GM21737 (cell line): Measurements from ENCODE around the gene TMEM184A.
"Not testable (repeated sequence)": the region's sequence is repeated elsewhere in the genome, so short reads cannot be mapped to it uniquely, and the experiment has no call there.

Source experiments
- ATAC-seq: cut with Tn5 transposase; IDR thresholded peaks from one replicate; pipeline ENCODE4 v1.9.1; 2021; ENCODE audit warnings: mild to moderate bottlenecking, moderate library complexity; ENCODE audit not compliant: unreplicated experiment

The TMEM184A gene

DNA sequence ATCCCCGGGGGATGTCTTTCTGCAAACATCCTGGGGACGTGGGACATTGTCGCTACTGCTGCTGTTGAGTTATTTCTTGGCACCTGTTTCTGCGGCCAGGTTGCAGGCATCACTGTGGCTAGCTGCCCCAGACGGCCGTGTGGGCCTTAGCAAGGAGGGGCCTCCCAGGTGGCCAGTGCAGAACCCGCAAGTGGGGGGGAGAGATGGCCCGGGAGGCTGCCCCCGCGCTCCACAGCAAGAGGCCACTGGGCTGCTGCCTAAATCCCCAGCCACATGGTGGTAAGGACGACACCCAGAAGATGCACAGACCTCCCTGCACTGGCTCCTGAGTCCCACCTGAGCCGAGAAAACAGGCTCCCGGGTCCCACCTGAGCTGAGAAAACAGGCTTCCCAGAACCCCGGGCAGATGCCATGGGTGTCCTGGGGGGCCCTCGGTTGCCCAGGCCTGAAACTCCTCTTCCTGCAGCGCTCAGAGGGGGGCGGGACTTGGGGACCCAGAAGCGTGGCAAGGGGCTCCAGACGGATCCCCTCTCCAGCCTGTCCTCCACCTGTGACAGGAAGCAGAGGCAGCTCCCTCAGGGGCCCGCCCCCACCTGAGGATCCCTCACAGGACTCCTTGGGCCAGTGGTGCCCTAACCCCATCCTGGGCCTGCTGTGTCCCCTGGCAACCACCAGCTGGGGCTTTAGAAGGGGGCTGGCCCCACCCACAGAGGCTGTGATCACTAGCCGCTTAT lies 26.5 kb downstream of the TMEM184A start:
- ATAC-seq: no peak

DNA sequence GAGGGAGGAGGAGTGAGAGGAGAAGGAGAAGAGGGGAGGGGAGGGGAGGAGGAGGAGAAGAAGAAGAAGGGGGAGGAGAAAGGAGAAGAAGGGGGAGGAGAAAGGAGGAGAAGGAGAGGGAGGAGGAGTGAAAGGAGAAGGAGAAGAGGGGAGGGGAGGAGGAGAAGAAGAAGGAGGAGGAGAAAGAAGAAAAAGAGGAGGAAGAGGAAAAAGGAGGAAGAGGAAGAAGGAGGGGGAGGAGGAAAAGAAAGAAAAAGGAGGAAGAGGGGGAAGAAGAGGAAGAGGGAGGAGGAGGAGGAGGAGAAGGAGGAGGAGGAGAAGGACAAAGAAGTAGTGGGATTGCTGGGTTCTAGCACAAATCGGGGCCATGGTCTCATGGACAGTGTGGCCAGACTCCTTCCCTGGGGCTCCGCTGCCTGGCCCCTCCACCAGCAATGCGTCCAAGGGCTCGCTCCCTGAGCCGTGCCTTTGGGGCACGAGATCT lies 29.7 kb downstream of the TMEM184A start:
- no peak for ATAC-seq

DNA sequence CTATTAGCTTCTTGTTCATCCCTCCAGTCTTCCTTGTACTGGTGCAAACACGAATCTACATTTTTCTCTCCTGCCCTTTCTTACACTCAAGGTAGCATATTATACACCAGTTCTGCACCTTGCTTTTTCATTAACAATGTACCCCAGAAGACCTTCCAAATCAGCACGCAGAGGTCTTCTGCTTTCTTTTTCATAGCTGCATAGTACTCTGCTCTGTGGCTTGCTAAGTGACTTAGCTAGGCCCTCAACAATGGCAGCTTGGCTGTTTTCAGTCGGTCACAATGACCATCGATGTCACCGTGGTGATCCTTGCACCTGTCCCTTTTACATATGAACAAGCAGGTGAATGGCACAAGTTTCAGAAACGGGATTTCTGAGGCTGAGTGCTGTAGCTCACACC lies 30.6 kb downstream of the TMEM184A start:
- no peak for ATAC-seq

DNA sequence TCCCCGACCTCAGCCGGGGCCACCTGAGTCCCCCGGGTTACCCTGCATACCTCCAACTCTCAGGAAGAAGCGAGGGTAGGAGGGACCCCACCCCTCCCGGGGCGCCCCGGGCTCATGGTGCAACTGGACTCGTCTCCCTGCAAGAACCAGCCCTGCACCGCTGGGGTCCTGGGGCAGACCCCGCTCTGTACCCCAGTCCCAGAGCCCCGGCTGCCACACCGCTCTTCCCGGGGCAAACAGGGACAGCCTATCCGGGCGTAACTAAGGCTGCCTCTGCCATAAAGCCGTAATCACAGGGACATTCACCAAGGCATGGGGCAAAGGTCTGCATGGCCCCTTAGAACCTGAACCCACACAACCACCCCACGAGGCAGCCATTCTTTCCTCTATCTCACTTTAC lies 32.2 kb downstream of the TMEM184A start:
- no peak for ATAC-seq

DNA sequence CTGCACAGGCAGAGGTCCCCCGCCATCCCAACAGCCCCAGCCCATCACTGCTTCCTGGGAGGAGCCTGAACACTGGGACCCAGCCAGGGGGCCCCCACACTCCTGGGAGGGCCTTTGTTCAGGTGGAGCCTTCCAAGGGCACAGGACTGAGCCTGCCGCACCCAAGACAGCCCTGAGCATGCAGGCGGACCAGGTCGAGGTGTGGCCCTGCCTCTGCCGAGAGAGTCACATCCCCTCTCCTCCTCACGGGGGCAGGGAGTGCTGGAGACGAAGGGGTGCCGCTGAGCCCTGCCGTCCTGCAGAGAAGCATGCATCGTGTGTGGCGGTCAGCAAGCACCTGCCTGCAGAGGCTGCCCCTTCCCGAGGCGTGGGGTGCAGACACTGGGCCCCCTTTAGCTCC lies 32.8 kb downstream of the TMEM184A start:
- ATAC-seq: no peak

DNA sequence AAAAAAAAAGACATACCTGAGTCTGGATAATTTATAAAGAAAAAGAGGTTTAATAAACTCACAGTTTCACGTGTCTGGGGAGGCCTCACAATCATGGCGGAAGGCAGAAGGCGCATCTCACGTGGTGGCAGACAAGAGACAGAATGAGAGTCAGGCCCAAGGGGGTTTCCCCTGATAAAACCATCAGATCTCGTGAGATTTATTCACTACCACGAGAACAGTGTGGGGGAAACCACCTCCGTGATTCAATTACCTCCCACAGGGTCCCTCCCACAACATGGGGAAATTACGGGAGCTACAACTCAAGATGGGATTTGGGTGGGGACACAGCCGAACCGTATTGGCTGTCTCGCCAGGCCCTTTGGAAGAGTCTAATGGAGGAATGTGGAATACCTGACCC lies 34.5 kb downstream of the TMEM184A start:
- ATAC-seq: no peak

DNA sequence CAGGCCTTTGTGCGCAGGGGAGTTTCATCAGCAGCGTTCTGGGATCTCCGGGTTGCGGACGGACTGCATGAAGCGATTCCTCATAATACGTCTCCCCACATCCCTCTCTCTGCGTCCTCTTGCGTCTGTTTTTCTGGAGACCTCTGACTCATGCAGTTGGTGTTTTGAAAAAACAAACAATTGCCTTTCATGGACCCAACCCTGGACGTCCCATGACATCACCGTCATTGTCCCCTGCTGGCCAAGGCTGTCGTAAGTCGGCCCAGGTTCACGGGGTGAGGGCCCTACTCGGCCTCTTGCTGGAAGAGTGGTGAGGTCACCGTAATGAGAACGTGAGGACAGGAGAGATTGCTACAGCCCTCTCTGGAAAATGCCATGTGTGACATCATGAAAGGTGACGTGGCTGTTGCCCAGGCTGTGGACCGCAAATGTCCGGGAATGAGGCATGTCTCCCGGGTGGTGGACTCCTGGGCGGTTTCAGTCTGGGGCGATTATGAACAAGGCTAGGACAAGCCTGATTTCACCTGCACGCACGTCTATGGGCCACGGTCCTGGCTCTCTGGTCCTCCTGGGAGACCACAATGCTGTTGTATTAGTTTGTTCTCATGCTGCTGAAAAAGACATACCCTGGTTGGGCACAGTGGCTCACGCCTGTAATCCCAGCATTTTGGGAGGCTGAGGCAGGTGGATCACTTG lies 35.3 kb downstream of the TMEM184A start:
- no peak for ATAC-seq

DNA sequence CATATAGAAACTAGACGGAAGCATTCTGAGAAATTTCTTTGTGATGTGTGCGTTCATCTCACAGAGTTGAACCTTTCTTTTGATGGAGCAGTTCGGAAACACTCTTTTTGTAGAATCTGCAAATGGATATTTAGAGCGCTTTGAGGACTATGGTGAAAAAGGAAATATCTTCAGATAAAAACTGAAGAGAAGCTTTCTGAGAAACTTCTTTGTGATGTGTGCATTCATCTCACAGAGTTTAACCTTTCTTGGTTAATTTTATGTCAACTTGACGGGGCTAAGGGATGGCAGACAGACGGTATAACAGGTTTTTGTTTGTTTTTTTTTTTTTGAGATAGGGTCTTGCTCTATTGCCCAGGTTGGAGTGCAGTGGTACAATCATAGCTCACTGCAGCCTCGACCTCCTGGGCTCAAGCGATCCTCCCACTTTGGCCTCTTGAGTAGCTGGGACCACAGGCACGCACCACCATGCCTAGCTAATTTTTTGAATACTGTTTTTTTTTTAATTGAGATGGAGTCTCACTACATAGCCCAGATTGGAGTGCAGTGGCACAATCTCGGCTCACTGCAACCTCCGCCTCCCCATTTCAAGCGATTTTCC lies 36.6 kb downstream of the TMEM184A start:
- not testable (repeated sequence) for ATAC-seq

DNA sequence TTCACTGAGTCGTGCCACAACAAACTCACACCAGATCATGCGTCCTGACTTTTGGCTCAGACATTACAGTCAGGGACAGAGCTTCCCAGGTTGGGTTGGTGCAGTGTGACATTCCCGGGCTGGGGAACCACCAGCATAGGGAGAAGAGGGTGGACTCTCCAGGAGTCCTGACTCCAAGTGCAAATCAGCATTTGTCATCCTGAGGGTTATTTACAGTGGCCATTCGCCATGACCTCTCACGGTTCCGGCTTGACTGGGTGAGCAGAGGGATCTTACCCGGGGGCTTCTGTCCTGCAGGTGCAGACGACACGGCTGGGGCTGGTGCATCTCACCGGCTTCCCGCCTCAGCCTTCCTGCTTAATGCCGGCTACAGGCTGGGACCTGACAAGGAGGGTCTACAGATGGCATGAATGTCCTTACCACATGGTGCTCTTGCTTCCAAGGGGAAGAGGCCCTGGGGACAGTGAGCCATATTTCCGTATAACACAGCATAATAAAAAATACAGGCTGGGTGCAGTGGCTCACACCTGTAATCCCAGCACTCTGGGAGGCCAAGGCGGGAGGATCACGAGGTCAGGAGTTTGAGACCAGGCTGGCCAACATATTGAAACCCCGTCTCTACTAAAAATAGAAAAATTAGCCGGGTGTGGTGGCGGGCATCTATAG lies 39.3 kb downstream of the TMEM184A start:
- no peak for ATAC-seq

DNA sequence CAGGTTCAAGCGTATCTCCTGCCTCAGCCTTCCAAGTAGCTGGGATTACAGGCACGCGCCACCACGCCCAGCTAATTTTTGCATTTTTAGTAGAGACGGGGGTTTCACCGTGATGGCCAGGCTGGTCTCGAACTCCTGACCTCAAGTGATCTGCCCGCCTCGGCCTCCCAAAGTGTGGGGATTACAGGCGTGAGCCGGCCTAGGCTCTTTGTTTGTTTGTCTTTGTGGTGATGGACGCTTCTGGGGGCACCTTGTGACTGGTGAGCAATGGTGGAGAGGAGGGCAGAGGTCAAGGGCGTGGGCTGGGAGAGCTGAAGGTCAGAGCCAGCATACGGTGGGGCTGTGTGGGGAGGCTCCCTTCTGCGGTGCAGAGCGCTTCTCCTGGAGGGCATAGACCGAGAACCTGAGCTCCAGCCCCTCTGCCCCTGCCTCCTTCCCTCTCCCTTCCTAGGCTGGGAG lies 40.5 kb downstream of the TMEM184A start:
- not testable (repeated sequence) for ATAC-seq

DNA sequence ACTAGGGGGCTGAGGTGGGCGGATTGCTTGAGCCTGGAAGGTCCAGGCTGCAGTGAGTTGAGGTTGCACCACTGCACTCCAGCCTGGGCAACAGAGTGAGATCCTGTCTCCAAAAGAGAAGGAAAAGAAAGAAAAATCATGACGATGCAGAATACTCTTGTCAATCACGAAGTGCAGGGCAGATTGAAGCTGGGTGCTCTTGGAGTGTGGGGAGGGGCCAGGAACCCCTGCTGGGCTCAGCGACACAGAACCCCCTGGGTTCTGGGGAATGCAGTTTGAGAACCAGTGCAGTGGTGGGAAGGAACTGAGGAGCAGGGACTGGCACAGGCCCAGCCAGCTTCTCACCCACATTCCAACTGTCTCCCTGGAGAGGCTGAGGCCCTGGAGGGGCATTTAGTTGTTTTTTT lies 41.0 kb downstream of the TMEM184A start:
- ATAC-seq: no peak

DNA sequence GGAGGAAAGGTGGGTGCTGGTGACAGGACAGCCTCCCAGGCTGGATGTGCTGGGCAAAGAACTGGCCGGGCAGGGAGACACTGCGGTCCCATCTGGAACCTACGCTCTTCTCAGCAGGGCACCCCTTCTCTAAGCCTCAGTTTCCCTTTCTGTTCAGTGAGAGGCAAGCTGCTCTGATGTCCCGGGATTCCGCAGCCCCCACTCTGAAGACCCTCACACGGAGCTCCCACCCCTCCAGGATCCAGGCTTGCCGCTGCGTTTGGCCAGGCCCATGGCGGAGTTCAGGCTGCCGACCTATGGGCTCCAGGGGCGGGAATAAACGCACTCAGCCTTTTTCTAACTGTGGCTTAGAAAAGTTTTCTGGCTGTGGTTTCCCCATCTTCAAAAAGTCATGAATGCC lies 41.6 kb downstream of the TMEM184A start:
- ATAC-seq: no peak

DNA sequence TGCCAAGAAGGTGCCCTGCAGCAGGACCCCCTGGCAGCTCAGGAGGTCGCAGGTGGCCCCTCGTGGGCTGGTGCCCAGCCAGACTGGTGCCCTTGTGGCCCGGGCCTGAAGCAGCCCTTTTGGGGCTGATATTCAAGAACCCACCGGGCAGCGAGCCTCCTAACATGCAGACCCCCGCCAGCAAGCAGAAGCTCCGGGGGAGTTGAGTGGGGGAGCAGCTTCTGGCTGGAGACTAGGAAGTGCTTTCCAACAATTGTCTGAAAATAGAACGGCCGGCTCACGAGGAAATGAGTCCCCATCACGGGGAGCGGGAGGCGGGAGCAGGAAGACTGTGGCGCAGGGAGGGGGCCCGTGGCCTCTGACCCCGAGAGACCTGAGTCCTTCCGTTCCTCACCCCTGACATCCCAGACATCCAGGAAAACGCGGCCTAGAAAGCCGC lies 42.3 kb downstream of the TMEM184A start:
- ATAC-seq: no peak

DNA sequence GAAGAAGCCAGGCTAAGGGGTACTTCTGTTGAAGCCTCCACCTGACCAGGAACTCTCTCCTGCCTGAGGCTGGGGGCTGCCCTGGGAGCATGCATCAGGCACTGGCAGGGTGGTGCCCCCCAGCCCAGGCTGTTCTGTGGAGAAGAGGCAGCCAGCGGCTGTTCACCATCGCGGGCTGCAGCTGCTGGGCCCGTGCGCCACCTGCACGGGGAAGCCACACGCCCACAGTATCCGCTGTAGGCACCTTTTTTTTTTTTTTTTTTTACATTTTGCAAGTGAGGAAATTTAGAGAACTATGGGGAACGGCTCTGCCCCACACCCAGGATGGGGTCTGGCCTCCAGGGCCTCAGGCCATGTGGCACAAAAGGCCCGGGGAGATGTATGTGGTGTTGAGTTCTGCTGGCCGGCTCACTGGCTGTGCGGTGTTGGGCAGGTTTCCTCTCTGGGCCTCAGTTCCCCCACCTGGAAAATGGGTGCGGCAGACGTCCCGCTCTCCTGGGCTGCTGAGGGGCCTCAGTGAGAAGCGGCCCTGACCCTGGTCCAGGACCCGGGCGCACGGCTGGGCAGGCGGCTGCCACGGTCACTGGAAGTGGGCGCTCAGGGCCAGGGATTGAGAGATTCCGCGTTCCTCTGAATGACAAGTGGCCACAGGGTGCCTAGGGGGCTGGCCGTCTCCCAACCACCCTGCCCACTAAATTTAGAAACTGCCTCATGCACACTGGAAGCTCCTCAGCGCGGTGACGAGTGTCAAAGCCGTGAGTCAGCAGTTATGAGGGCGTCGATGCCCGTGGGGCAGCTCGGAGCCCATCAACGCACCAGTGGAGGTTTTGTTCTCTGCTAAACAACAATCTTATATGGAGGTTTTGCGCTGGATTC lies 43.0 kb downstream of the TMEM184A start:
- ATAC-seq: no peak

DNA sequence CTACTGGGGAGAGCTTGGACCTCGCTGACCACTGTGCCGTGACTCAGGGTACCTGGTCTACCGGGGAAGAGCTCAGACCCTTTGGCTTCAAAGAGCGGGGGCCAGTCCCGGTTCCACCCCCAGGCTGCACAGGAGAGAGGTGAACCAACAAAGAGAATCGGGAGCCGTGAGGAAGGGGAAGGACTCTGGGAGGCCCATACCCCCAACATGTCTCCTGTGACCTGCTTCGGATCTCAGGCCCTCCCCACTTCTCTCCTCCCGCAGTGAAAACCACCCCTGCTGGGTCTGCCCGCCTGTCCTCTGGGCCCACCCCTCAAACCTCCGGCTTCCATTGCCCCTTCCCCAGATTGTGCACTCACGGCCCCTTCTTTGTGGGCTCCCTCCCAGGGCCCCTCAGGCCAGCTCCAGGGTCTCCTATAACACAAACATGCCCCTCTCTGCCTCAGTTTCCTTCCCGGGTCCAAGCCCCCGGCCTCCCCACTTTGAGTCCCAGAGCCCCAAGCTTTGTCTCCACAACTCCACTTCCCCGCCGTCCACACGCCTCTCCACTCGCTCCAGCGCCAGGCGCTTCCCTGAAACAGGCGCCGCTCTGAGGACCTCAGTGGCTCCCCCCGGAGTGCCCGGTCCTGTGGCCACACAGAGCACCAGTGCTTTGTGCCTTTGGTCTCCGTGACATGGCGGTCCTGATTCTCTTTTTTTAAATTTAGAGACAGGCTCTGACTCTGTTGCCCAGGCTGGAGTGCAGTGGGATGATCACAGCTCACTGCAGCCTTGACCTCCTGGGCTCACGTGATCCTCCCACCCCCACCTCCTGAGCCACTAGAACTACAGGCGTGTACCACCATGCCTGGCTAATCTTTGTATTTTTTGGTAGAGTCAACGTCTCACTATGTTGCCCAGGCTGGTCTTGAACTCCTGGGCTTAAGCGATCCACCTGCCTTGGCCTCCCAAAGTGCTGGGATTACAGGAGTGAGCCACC lies 44.3 kb downstream of the TMEM184A start:
- no peak for ATAC-seq

DNA sequence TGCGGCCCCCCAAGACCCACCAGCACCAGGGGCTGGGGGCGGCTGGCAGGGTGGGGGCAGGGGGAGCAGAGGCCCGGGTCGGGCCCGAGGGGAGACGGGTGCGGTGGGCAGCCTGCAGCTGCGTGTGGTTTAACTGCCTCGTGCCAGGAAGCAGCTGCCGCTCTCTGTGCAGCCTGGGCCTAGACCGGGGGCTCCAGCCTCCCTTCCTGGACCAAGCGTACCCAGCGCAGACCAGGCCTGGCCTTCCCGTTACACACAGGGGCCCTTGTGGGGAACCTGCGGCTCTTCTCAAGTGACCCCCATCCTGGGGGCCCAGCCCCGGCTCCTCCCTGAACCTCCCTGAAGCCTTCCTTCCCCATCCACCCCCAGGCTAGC lies 45.2 kb downstream of the TMEM184A start:
- ATAC-seq: no peak

DNA sequence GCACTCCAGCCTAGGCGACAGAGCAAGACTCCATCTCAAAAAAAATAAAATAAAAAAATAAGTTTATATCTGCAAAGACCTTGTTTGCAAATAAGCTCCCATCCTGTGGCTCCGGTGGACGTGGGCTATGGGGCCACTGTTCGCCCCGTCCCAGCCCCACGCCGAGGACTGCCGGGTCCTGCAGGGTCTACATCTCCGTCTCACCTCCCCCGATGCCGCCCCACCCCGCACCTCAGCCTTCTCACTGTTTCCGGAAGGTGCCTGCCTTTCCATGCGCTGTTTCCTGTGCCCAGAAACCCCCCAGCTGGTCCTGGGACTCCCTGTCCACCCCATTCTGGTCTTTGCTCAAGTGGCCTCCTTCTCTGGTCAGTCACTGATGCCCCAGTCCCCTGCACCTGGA lies 46.8 kb downstream of the TMEM184A start:
- no peak for ATAC-seq

DNA sequence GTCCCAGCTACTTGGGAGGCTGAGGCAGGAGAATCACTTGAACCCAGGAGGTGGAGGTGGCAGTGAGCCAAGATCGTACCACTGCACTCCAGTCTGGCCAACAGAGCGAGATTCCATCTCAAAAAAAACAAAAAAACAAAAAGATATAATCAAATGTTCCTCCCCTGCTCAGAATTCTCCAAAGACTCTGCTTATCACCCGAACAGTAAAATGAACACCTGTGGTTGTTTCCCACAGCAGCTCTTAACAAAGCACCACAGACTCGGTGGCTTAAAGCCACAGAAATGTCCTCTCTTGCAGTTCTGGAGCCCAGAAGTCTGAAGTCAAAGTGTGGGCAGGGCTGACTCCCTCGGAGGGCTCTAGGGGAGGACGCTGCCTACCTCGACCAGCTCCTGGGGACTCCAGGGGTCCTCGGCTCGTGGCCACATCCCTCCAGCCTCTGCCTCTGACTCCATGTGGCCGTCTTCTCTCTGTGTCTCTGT lies 47.7 kb downstream of the TMEM184A start:
- ATAC-seq: no peak
